ENCODE data around the gene AK5.

Gene AK5

DNA sequence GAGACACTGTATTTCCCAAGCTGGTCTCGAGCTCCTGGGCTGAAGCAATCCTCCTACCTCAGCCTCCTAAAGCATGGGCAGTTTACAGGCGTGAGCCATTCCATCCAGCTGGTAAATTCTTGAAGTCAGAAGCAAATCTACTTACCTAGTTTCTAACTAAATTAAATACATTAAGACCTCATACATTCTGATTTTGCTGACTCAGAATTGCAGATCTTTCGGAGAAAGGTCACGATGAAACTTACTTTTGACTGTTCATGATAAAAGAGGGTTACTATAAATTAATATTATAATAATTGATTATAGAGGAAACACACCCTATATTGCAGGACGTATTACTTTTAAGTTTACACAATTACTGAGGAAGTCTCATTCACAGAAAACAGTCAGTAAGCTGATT lies 268.3 kb downstream of the AK5 start:
- DNase-seq: no peak

DNA sequence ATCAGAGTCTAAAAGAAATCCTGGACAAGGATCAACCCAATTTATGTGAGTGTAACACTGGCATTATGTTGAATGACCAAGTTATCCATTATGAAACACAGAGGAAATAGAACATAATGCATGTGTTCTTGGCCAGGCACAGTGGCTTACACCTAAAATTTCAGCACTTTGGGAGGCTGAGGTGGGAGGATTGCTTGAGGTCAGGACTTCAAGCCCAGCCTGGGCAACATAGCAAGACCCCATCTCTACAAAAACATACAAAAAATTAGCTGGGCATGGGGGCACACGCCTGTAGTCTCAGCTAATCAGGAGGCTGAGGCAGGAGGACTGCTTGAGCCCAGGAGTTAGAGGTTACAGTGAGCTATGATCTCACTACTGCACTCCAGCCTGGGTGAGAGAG lies 270.8 kb downstream of the AK5 start:
- no peak for DNase-seq

DNA sequence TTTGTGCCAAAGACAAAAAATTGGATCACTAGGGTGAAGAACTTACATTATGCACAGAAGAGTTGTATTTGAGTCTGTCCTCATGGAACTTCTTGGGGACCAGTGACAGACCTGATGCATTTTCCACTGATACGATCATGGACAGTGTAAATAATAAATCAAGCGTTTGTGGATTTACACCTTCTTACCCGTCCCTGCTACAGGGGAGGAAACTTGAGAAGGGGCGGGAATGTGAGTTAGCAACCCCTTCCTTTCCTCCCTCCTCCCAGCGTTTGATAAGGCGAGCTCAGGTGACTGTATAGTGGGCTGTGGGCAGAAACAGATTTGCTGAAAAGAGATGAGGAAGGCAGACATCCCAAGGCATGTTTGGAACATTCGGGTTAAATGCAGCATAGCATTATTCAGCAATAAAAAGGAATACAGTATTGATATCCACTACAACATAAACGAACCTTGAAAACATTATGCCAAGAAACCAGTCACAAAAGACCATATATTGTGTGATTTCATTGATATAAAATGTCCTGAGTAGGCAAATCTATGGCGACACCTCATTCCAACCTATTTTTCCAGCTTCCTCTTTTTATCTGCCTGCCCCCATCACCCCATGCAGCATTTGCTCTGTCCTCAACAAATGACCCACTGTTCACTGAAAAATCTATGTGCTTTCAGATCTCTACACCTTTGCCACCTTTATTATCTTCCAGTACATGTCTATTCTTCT lies 271.9 kb downstream of the AK5 start:
- DNase-seq: no peak

DNA sequence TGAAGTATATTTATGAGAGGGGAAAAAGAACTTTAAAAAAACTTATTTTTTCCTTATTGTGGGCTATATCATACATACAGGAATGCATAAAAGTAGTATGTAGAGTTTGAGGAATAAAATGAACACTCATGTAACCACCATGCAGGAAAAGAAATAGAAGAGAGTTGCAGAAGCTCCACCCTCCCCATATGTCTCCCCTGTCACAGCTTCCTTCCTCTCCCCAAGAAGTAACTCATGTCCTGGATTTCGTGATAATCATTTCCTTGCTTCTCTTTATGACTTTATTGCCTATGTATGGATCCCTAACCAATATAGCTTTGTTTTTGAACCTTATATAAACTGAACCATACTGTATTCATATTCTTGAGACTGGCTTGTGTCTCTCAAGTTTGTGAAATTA lies 274.2 kb downstream of the AK5 start:
- DNase-seq: no peak

DNA sequence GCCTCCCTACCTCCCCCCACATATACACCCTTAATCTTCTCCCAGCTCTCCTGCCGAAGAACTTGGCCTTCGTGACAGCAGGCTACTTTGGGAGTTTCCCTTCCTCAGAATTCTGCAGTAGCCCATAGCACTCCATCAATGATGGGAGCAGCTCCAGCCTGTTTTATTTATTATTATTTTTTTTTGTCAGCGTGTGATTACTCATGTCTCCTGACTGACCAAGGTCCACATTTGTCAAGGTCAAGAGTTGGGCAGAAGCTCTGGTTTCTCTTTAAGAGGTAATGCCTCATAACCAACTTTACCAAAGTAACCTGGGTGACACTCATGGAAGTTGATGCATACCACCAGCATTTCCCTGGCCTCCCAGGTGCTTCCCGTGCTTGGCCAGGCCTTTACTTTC lies 275.2 kb downstream of the AK5 start:
- DNase-seq: no peak

DNA sequence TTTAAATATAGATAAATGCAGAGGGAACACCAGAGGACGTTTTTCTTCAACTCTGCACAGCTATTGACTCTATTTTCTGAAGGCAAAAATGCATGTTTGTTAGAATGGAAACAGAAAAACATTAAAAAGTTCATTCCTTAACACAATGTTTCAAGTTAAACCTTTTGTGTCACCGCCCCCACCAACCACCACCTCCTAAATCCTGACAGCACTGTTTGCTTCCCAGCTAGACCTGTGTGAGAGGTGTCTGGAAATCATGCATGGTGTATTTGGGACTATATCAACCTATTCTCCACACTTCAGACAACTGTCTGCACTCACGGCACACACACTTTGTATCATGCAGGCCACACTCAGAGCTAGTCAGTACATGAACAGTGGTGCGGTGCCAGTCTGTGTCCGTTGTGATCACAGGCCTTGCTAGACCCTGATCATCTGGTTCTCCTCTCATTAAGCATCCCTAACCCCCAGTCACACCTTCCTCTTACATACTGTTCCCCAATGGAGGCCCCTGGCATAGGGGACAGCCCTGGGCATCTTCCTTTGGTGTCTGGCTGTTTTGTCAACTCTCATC lies 276.9 kb downstream of the AK5 start:
- no peak for DNase-seq

DNA sequence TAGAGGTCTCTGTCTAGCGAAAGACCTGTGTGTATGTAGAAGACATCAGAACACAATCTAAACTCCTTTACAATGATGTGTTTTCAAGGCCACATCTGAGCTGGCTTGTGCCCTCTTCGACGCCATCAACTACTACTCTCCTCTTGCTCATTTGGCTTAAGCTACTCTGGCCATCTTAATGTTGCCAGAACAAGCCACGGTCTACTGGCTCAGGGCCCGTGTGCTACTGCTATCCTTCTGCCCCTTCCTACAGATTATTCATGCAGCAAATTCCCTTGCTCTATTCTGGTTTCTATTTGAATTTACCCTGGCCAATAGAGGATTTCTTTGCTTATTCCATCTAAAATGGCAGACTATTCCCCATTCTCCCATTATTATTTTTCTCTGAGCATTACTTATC lies 278.9 kb downstream of the AK5 start:
- DNase-seq: no peak

DNA sequence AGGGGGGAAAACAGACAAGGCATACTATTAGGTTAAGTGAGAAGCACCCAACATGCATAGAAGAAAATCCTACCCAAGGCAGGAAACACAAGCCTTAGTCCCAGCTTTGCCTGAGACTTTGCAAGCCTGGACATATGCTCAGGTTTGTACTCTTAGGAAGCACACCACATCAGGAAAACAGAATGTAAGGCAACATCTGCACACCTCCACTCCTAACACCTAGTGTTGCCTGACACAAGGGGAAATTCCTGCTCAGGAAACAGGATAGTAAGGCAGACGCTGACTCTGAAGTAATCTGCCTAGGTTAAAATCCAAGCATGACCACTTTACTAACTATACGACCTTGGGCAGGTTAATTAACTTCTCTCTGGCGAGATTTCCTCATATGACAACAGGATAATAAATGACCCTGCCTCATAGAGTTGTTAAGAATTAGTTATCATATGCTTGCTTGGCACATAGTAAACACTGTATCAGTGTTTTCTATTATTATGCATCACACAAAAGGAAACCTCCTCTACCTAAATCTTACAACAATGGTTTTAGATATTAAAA lies 280.9 kb downstream of the AK5 start:
- no peak for DNase-seq

DNA sequence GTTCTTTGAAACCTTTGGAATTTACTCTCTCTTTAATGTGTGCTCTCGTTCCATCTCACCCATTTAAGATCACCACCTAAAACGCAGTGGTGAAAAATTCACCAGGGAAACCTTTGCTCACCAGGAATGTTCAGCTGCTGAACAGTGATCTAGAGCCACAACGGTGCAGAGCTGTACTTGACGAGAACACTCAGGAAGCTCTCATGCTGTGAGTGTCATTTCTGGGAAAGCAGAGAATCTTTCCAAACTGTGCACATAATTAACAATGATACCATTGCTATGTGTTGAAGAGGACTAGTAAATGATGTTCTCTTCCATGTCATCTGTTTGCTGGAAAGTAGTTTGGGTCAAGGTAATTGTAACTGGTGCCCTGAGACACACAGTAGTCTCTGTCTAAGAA lies 283.5 kb downstream of the AK5 start:
- no peak for DNase-seq

DNA sequence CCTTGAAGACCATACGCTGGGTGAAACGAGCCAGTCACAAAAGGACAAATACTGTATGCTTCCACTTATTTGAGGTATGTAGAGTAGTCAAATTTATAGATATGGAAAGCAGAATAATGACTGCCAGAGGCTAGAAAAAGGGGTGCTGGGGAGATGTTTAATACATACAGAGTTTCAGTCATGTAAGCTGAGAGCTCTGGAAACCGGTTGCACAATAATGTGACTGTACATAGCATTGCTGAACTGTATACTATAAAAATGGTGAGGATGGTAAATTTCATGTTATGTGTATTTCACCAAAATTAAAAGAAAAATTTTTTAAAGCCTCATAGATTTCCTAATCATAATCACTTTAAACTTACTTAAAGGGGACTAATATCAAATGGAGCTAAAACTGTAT lies 289.8 kb downstream of the AK5 start:
- DNase-seq: no peak

DNA sequence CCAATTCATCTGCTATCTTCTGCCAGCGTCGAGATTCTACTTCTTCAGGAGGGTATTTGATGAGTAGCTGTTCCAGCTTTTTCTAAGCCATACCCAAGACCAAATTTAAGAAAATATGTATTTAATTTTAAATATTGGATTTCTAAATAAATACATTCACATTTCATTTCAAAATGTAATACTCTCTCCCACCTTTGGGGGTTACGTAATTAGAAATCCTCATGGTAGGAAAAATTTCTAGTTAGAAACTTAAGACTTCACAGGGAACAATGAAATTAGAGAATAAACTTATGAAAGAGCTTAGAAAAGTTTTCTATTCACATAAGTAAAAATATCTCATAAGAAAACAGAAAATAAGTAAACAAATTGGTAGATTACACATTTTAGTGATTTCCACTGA lies 297.7 kb downstream of the AK5 start:
- no peak for DNase-seq

DNA sequence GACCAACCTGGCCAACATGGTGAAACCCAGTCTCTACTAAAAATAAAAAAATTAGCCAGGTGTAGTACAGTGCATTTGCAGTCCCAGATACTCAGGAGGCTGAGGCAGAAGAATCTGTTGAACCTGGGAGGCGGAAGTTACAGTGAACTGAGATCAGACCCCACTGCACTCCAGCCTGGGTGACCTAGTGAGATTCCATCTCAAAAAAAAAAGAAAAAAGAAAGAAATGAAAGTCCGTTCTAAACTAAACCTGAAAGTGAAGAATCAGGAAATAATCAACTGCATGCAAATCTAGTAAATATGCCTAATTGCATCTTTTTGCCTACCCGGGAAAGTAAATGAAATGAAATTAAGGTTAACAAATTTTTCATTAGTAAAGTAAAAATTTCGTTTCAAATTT lies 301.1 kb downstream of the AK5 start:
- DNase-seq: no peak

DNA sequence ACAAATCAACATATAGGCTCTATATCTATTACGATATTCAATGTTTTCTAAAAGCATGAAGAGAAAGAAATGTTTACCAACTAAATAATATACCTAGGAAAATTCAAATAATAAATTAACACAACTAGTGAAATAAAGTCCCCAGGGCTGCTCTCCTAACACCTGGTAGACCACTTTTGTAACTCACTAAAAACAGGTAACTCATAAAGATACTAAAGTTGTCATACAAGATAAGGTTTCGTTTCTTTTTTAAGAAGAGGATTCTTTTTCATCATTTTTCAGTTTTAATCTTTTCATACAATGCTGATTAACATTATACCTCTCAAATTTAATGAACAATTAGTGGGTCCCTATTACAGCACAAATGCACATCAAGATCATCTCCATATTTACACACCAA lies 301.7 kb downstream of the AK5 start:
- no peak for DNase-seq

DNA sequence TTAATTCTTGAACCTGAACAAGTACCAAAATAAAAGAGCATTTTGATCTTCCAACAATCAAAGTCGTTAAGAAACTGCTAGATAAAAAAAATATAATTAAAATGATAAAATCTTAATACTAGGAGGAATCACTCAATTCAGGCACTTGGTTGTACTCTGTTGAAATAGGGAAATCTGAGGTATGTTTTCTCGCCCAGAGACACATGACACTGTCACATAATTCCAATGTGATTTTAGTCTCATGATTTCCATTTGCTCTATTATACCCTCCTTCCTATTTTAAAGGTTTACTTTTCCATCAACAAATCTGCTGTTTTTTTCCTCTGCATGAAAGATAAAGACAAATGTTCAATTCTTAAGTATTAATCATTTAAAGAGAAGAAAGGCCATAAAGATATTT lies 303.1 kb downstream of the AK5 start:
- DNase-seq: no peak

DNA sequence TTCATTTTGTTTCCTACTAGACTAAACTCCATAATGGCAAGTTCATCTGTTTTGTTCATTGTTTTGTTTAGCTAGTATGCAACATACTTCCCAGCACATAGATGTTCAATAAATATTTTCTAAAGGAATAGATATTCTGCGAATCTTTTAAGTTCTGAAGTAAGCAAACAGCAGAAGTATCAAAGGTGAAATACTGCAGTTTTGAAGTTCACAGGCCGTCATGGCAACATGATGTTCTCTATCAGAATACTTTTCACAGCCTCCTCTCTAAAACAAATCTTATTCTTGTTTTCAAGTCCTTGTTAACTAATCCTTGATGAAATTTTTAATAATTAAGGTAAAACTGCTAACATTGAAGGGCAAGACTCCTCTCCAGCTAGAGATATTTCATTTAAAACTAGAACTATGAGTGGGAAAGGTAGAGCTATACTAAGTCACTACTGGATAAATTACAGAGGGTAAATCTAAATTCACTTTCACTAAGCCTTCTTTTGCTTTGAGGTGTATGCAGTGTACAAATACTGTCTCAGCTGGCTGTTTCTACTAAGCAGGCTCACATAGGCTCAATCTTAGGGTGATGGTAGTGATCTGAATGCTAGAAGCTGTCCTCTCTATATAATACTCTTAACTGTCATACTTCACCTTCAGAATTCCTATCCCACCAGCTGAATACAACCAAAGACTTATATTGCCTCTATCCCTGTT lies 303.9 kb downstream of the AK5 start:
- no peak for DNase-seq

DNA sequence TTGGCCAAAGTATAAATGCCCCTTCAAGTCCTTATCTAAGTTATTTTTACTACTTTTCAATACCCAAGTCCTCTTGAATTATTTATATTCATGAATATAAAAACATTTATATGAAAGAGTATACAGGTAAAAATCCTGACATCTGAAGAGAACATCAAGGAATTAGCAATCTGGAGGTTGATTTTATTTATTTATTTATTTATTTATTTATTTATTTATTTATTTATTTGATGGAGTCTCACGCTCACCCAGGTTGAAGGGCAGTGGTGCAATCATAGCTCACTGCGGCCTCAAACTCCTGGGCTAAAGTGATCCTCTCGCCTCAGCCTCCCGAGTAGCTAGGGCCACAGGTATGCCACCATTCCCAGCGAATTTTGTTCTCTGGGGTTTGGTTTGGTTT lies 307.4 kb downstream of the AK5 start:
- DNase-seq: no peak

DNA sequence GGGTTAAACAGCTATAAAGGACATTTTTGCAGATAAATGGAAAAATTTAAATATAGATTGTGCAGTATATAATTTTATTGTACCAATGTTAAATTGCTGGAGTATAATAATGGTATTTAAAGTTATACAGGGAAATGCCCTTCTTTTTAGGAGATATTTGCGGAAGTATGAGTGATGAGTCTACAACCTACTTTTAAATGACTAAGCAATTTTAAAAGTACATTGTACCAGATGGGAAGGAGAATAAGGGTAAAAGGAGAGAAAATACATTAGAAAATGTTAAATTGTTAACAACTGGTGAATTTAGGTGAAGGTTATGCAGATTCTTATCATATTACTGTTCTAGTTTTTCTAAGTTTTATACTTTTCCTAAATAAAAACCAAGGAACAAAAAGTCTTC lies 308.8 kb downstream of the AK5 start:
- DNase-seq: no peak

DNA sequence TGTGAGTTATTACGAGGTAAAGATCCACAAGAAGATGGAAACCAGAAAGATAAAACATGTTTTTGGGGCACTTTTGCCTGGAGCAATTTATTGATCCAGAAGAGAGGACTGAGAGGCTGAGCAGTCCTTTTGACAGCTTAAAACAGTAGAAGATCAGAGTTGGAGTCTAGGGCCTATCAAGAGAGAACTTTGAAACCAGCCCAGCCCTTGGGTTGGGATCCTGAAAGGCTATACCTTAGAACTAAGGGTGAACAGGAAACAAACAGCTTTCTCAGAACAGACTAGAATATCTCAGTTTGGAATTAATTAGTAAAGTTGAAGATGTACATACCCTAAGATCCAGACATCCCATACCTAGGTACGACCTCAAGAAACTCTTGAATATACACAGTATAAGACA lies 311.1 kb downstream of the AK5 start:
- no peak for DNase-seq

DNA sequence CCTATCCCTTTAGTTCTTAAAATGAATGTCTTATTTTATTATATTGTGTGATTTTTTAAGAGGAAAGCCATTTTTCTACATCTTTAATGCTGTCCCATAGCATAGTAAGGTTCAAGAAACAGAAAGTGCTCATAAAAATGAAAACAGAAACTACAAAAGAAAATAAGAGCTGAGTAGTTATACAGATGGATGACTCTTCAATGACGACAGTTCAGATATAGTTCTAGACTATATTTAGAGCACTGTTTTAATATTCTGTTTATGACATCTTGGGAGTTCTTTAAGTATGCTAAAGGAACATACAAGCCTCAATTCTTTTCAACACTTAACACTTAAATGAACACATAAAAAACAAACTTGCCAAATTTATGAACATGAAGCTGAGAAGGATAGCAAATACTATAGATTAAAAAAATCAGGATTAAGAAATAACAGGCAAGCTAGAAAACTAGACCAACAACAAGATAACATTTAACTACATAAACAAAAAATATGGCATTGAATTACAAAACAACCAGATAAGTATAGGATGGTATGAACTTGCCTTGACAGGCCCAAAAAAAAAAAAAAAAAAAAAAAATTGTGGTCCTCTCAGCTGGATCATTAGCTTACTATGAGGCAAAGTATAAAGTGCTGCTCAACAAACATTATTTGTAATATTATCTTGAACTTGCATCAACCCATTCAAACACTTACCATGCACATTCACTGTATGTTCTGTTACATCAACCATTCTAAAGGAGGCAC lies 312.7 kb downstream of the AK5 start:
- no peak for DNase-seq

DNA sequence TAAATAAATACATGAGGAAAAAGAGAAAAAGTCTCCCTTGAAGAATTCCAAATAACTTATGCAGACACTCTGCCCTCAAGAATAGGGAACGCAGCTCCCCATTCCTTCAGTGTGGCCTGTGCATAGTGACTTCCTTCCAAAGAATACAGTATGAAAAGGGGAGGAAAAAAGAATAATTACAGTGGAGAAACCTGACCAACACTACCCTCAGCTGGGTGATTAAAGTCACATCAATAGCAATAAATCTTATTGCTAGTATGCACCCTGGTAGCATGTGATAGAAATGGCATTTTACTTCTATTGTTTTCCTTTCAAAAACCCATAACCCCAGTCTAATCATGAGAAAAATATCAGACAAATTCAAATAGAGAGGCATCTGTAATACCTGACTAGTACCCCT lies 315.5 kb downstream of the AK5 start:
- DNase-seq: no peak

DNA sequence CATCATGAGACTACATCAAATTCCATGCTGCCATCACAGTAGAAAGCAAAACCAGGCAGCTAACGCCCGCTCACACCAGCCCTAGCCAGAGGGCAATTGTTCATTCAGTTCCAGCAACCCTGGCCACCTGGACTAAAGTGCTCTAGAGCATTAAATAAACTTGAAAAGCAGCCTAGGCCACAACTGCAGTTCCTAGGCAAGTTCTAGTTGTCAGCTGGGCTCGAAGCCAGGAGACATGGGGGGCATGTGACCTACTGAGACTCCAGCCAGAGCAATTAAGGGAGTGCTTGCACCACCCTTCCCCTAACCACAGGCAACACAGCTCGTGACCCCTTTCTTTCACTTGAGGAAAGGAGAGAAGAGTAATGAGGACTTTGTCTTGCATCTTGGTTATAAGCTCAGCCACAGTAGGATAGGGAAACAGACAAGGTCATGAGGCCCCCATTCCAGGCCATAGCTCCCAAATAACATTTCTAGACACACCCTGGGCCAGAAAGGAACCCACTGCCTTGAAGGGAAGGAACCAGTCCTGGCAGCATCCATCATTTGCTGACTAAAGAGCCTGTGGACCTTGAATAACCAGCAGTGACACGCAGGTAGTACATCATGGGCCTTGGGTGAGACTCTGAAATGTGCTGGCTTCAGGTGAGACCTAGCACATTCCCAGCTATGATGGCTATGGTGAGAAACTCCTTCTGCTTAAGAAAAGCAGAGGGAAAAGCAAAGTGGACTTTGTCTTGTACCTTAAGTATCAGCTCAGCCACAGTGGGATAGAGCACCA lies 323.6 kb downstream of the AK5 start:
- DNase-seq: no peak

DNA sequence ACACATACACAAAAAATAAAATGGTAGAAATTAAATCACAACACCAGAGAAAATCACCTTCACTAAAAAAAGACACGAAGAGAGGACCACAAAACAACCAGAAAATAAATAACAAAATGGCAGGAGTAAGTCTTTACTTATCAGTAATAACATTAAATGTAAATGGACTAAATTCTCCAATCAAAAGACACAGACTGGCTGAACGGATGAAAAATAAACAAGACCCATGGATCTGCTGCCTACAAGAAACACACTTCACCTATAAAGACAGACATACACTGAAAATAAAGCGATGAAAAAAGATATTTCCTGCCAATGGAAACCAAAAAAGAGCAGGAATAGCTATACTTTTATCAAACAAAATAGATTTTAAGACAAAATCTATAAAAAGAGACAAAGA lies 327.1 kb downstream of the AK5 start:
- no peak for DNase-seq
